Loucy (cell line): ENCODE data around the gene PRDX3.

Source experiments
- EZH2phosphoT487 ChIP-seq: fragments of 200-600 bp; IDR thresholded peaks from 2 replicates; pipeline ENCODE4 v1.6.1; 2018; ENCODE audit warnings: antibody characterized with exemption, mild to moderate bottlenecking, moderate library complexity, borderline replicate concordance
- TF ChIP-seq, protein P1 (sequence below): fragments of 200-600 bp; sonication (generic); conservative IDR thresholded peaks from 2 replicates; pipeline ENCODE4 v1.5.1; 2014; ENCODE audit warnings: mild to moderate bottlenecking, antibody characterized with exemption, low read length

DNA sequence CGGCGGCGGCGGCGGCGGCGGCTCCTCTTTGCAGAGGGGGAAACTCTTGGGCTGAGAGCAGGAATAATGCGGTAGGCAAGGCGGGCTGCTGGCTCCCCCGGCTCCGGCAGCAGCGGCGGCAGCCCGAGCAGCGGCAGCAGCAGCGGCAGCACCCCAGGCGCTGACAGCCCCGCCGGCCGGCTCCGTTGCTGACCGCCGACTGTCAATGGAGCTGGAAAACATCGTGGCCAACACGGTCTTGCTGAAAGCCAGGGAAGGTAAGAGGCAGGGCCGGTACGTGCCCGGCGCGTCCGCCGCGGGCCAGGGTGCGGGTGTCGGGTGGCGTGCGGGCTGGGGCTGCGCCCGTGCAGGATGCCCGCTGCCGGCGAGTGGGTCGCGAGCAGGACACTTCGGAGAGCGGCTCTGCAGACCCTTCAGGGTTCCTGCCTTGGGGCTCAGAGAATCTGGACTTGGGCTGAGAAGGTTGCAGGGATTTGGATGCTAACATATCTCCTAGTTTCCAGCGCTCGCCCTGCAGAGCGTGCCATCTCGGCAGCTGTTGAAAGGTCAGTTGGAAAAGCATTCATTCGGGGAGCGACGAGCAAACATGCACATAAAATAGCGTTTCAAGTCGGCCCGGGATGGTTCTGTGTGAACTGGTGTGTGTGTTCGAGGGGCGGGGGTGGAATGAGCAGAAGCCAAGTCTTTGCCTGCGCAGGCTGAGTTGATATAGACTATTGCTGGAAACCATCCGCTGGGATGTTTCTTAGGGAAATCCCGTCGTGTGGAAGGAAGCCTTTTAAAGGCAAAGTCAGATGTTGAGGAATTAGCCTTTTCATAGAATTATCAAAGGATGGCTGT lies 29.3 kb upstream of the PRDX3 start:
- TF ChIP-seq, protein P1, sequence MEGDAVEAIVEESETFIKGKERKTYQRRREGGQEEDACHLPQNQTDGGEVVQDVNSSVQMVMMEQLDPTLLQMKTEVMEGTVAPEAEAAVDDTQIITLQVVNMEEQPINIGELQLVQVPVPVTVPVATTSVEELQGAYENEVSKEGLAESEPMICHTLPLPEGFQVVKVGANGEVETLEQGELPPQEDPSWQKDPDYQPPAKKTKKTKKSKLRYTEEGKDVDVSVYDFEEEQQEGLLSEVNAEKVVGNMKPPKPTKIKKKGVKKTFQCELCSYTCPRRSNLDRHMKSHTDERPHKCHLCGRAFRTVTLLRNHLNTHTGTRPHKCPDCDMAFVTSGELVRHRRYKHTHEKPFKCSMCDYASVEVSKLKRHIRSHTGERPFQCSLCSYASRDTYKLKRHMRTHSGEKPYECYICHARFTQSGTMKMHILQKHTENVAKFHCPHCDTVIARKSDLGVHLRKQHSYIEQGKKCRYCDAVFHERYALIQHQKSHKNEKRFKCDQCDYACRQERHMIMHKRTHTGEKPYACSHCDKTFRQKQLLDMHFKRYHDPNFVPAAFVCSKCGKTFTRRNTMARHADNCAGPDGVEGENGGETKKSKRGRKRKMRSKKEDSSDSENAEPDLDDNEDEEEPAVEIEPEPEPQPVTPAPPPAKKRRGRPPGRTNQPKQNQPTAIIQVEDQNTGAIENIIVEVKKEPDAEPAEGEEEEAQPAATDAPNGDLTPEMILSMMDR, result no peak
- TF ChIP-seq EZH2phosphoT487, result no peak
